ENCODE measurements around the gene CPHXL2.
A peak's percentile ranks its signal among the peaks of the same experiment; 100 is the strongest.

Gene CPHXL2

DNA sequence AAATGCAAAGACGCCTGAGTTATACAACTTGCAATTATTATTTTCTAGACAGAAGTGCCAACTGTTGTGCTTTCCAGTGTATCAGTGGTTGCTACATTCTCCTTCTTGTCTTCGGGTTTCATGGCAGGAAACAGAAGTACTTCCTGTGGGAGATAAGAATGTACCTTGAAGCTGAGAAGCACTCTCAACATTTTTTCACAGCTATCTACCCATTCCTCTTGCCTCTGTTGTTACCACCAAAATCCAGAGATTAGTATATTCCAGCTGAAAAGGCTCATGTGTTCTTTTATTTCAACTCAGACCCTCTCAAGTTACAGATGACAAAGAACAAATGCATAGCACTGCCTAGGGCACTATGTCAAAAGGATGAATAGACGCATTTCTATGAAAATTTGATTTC, 49.0 kb downstream of the CPHXL2 start:
- Histone ChIP-seq H3K4me3 (ENCODE audit: low read depth, low read length) (no peak overlapping the region), H3K27me3 (replicated peaks) (no peaks in the 10 kb centered on the region), H3K36me3 (replicated peaks) (peaks cover 62% of the 10 kb centered on the region), H3K27ac (no peak overlapping the region)
- DNase-seq: peak; percentile 38
- in situ Hi-C loops (cut with HindIII; ENCODE audit: low pct_ligation_motif_present, low sequenced_read_pairs): no loop called here
- TF ChIP-seq, protein P1, sequence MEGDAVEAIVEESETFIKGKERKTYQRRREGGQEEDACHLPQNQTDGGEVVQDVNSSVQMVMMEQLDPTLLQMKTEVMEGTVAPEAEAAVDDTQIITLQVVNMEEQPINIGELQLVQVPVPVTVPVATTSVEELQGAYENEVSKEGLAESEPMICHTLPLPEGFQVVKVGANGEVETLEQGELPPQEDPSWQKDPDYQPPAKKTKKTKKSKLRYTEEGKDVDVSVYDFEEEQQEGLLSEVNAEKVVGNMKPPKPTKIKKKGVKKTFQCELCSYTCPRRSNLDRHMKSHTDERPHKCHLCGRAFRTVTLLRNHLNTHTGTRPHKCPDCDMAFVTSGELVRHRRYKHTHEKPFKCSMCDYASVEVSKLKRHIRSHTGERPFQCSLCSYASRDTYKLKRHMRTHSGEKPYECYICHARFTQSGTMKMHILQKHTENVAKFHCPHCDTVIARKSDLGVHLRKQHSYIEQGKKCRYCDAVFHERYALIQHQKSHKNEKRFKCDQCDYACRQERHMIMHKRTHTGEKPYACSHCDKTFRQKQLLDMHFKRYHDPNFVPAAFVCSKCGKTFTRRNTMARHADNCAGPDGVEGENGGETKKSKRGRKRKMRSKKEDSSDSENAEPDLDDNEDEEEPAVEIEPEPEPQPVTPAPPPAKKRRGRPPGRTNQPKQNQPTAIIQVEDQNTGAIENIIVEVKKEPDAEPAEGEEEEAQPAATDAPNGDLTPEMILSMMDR (IDR thresholded peaks at IDR 0.05; ENCODE audit: low read depth, low read length, missing control alignments): no peak

DNA sequence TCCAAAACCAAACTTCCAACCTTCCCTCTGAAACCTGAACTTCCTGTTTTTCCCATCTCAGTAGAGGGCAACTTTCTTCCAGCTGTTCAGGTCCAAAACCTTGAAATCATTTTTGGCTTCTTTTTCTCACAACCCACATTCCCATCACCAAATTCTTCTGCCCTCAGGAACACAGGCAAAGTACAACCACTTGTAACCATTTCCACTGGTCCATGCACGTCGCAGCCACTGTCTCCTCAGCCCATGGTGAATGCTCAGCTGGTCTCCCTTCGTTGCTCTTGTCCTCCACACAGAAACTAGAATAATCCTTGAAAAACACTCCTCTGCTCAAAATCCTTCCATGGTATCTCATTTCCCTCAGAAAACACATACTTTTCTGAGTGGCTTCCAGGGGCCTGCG, 50.0 kb downstream of the CPHXL2 start:
- TF ChIP-seq, protein P1 (IDR thresholded peaks at IDR 0.05; ENCODE audit: low read depth, low read length, missing control alignments): no peak
- no peak overlapping the region for H3K4me3 ChIP-seq (ENCODE audit: low read depth, low read length)

GRCh38 chr16:75624921-75625334, 51.9 kb downstream of the CPHXL2 start:
- in situ Hi-C loops (cut with HindIII; ENCODE audit: low pct_ligation_motif_present, low sequenced_read_pairs): no loop called here
- no peak for DNase-seq

More for the DNA sequence above, 50.0 kb downstream of the CPHXL2 start:
- DNase-seq: no peak
- no peaks in the 10 kb centered on the region for H3K27me3 ChIP-seq (replicated peaks)
- peaks cover 52% of the 10 kb centered on the region for H3K36me3 ChIP-seq (replicated peaks)
- in situ Hi-C loops (cut with HindIII; ENCODE audit: low pct_ligation_motif_present, low sequenced_read_pairs): no loop called here
- H3K27ac ChIP-seq: no peak overlapping the region

GRCh38 chr16:75622761-75623605, 53.8 kb downstream of the CPHXL2 start, which contains the start of gene ADAT1:
Gene ADAT1, minus strand, starts transcription at chr16:75623281. Its CDS starts 2,482 bp downstream, at chr16:75620799.
- in situ Hi-C loops (cut with HindIII; ENCODE audit: low pct_ligation_motif_present, low sequenced_read_pairs): no loop called here
- H3K36me3 ChIP-seq (replicated peaks): peaks cover 29% of the 10 kb centered on the region

More at GRCh38 chr16:75624921-75625334, 51.9 kb downstream of the CPHXL2 start:
- Histone ChIP-seq H3K27me3 (replicated peaks) (no peaks in the 10 kb centered on the region), H3K4me3 (ENCODE audit: low read depth, low read length) (no peak overlapping the region), H3K27ac (no peak overlapping the region), H3K36me3 (replicated peaks) (peaks cover 41% of the 10 kb centered on the region)
- TF ChIP-seq, protein P1 (IDR thresholded peaks at IDR 0.05; ENCODE audit: low read depth, low read length, missing control alignments): no peak

DNA sequence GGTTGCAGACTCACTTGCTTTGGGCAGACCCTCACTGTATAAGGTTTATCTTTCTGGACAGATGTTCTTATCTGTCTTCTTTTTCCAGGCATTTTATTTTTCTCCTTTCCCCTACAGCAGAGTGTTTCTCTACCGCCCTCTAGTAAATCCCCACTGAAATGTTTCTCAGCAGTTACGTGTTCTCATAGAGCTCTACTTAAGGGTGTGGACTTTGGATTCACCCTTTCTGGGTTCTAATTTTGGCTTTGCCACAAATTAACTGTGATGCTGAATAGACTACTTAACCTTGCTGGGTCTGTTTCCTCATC, 55.7 kb downstream of the CPHXL2 start:
- Histone ChIP-seq H3K4me3 (ENCODE audit: low read depth, low read length) (no peak overlapping the region), H3K27me3 (replicated peaks) (no peaks in the 10 kb centered on the region), H3K27ac (no peak overlapping the region), H3K36me3 (replicated peaks) (peaks cover 31% of the 10 kb centered on the region)
- in situ Hi-C loops (cut with HindIII; ENCODE audit: low pct_ligation_motif_present, low sequenced_read_pairs): no loop called here
- TF ChIP-seq, protein P1 (IDR thresholded peaks at IDR 0.05; ENCODE audit: low read depth, low read length, missing control alignments): peak; percentile 44
- no peak for DNase-seq

More at GRCh38 chr16:75622761-75623605, 53.8 kb downstream of the CPHXL2 start, which contains the start of gene ADAT1:
- TF ChIP-seq, protein P1 (IDR thresholded peaks at IDR 0.05; ENCODE audit: low read depth, low read length, missing control alignments): no peak
- H3K4me3 ChIP-seq (ENCODE audit: low read depth, low read length): peak within 1 kb of the TSS; percentile 89
- peak within 1 kb of the TSS; percentile 72 for H3K27ac ChIP-seq
- peak; percentile 98 for DNase-seq
- no peaks in the 10 kb centered on the region for H3K27me3 ChIP-seq (replicated peaks)
